ENCODE data around the gene RAD9B.

GRCh38 chr12:110505332-110505731 is 3.2 kb downstream of the RAD9B start:
- TF ChIP-seq CTCF (conservative IDR thresholded peaks at IDR 0.05 in 1 of 2, IDR thresholded peaks at IDR 0.05 in 1 of 2; ENCODE audit: low read depth in 1 of 2, low read length in 2 of 2) = no peak
- TF ChIP-seq EZH2 (IDR thresholded peaks at IDR 0.05; ENCODE audit: low read length, missing control alignments) = no peak
